Peyer's patch (tissue), 4 donors: ENCODE results near the gene AGAP2.

Experiments used
- POLR2A ChIP-seq, 2 donors: fragments of 450-650 bp; IDR thresholded peaks; one replicate each; pipeline ENCODE4 v1.5.1; 2017; ENCODE audit warnings: antibody characterized with exemption in 2 of 2, mild to moderate bottlenecking in 2 of 2, moderate library complexity in 2 of 2
- TF ChIP-seq, protein P1 (sequence below), 6 experiments: fragments of 450-650 bp in 4 of 6; fragments of 200-600 bp in 2 of 6; sonication (generic) in 1 of 6; IDR thresholded peaks; one replicate each; pipeline ENCODE4 v1.5.1; 2017 to 2019; ENCODE audit warnings: antibody characterized with exemption in 6 of 6, mild to moderate bottlenecking in 3 of 6, moderate library complexity in 1 of 6

DNA sequence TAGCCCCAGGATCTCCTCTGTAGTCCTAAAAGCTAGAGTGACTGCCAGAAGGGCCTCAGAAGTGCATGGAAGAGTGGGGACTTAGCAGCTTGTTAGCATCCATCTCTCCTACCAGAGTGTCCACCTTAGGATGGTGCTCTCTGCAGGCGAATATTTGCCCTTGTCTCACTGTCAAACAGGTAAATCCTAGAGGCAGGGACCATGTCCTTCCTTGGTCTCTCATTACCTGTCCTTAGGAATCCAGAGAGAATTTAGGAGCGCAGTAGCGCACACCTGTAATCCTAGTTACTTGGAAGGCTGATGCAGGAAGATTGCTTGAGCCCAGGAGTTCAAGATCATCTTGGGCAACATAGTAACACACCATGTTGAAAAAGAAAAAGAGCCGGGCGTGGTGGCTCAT is 21.4 kb downstream of the AGAP2 start:
- TF ChIP-seq, protein P1, sequence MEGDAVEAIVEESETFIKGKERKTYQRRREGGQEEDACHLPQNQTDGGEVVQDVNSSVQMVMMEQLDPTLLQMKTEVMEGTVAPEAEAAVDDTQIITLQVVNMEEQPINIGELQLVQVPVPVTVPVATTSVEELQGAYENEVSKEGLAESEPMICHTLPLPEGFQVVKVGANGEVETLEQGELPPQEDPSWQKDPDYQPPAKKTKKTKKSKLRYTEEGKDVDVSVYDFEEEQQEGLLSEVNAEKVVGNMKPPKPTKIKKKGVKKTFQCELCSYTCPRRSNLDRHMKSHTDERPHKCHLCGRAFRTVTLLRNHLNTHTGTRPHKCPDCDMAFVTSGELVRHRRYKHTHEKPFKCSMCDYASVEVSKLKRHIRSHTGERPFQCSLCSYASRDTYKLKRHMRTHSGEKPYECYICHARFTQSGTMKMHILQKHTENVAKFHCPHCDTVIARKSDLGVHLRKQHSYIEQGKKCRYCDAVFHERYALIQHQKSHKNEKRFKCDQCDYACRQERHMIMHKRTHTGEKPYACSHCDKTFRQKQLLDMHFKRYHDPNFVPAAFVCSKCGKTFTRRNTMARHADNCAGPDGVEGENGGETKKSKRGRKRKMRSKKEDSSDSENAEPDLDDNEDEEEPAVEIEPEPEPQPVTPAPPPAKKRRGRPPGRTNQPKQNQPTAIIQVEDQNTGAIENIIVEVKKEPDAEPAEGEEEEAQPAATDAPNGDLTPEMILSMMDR (IDR thresholded peaks at IDR 0.05) = no peak
- TF ChIP-seq POLR2A (IDR thresholded peaks at IDR 0.05) = no peak
